PFSK-1 (cell line): ENCODE results near the gene SLC5A10.
"Not testable (repeated sequence)": the region's sequence is repeated elsewhere in the genome, so short reads cannot be mapped to it uniquely, and the experiment has no call there.

Source experiments
- FOXP2 ChIP-seq: optimal IDR thresholded peaks from 2 replicates; pipeline ENCODE3; 2011; ENCODE audit warnings: borderline replicate concordance, control low read depth, inconsistent platforms; ENCODE audit not compliant: insufficient read depth; ENCODE audit errors: extremely low read length, extremely low read depth
- POLR2AphosphoS5 ChIP-seq: IDR thresholded peaks from 2 replicates; pipeline ENCODE4 v1.6.1; 2012; ENCODE audit warnings: low read depth, mild to moderate bottlenecking, control low read depth, low read length, moderate library complexity
- REST ChIP-seq, 2 experiments: IDR thresholded peaks; 2 replicates each; pipeline versions ENCODE4 v1.6.1 to v1.8.0; 2011 to 2012; ENCODE audit warnings: low read depth in 2 of 2, low read length in 2 of 2, control low read depth in 1 of 2, inconsistent platforms in 1 of 2, mild to moderate bottlenecking in 1 of 2, moderate library complexity in 1 of 2; ENCODE audit not compliant: insufficient read depth in 1 of 2
- TAF1 ChIP-seq: IDR thresholded peaks from 2 replicates; pipeline ENCODE4 v1.6.1; 2012; ENCODE audit warnings: low read length, control low read depth, borderline replicate concordance; ENCODE audit not compliant: insufficient read depth

SLC5A10 gene

DNA sequence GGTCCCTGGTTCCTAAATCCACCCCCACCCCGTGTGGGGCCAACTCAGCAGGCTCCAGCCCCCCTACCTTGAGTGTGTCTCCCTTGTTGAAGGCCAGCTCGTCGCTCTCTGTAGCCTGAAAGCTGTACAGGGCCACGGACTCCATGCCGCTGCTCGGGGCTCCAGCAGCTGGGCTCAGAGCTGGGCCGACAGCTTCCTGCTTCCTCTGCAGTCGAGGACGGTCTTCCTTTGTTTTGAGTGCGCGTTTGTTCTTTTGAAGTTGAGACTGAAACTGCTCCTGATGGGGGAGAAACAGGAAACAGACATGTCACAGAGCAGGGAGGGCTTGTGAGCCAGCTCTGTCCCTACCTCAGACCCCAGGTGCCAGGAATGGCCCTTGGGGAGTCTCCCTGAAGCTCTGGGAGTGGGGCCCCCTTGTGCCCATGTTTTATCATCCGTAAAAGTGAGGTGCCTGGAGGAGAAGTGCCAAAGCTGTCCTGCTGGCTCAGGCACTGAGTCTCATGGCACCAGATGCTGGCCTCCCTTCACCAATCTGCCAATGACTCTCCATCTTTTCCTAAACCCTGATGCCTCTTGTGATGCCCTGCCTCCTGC lies 94.9 kb downstream of the SLC5A10 start, which contains the start of gene GRAP:
TSS of gene GRAP (minus strand) at position 176 of the 594 bp plus-strand sequence. CDS start at position 145, 31 bp downstream.
- not testable (repeated sequence) for TF ChIP-seq TAF1; FOXP2; REST (IDR thresholded peaks at IDR 0.05; ENCODE audit: insufficient read depth in 1 of 2, low read depth in 2 of 2, low read length in 2 of 2)

GRCh38 chr17:19063326-19063956 lies 111.5 kb downstream of the SLC5A10 start:
- TF ChIP-seq POLR2AphosphoS5, result peak; percentile 32; the same call in 1 of the 2 replicates
